Measurements from ENCODE around the gene PMFBP1.

- TF ChIP-seq POLR2A (IDR thresholded peaks at IDR 0.05; ENCODE audit: low read depth, low read length) (no peak), POLR2AphosphoS5 (IDR thresholded peaks at IDR 0.05; ENCODE audit: low read depth, low read length) (no peak), TAF1 (IDR thresholded peaks at IDR 0.05; ENCODE audit: borderline replicate concordance, low read depth, low read length) (no peak)
Measured at GRCh38 chr16:72189865-72190371, 18.0 kb upstream of the PMFBP1 start.
